Karpas-422 (cell line): ENCODE data around the gene CYB5R4. TPM values are rescaled to one million over a fixed set of nuclear protein-coding genes. Genes with fewer than 3 reads are reported as not detected.
"Not testable (repeated sequence)": the region's sequence is repeated elsewhere in the genome, so short reads cannot be mapped to it uniquely, and the experiment has no call there.

Experiments used
- DNase-seq: peaks from one replicate; pipeline ENCODE4 v3.0.0-alpha.2; 2015
- H2AFZ ChIP-seq: fragments of 200-600 bp; sonication (generic); 2 replicates; pipeline ENCODE4 v1.6.1; 2014; ENCODE audit warnings: antibody characterized with exemption, low read length, mixed read lengths
- H3K27ac ChIP-seq: fragments of 200-600 bp; sonication (generic); 2 replicates; pipeline ENCODE4 v1.5.1; 2014; ENCODE audit warnings: mild to moderate bottlenecking, low read length, moderate library complexity
- H3K27me3 ChIP-seq: fragments of 200-600 bp; sonication (generic); 2 replicates; pipeline ENCODE4 v1.6.1; 2014; ENCODE audit warnings: low read length, mixed read lengths
- H3K36me3 ChIP-seq: fragments of 200-600 bp; sonication (generic); 2 replicates; pipeline ENCODE4 v1.6.1; 2014; ENCODE audit warnings: low read length, mixed read lengths; ENCODE audit not compliant: insufficient read depth
- H3K4me1 ChIP-seq: fragments of 200-600 bp; sonication (generic); 2 replicates; pipeline ENCODE4 v1.6.1; 2014; ENCODE audit warnings: mild to moderate bottlenecking, low read length, mixed read lengths
- H3K4me2 ChIP-seq: fragments of 200-600 bp; sonication (generic); 2 replicates; pipeline ENCODE4 v1.6.1; 2014; ENCODE audit warnings: low read length, low read depth, mild to moderate bottlenecking; ENCODE audit not compliant: poor library complexity, severe bottlenecking
- H3K4me3 ChIP-seq: fragments of 200-600 bp; sonication (generic); 2 replicates; pipeline ENCODE4 v1.5.1; 2014; ENCODE audit warnings: mild to moderate bottlenecking, antibody characterized with exemption, low read length, mixed read lengths
- H3K79me2 ChIP-seq: fragments of 200-600 bp; sonication (generic); 2 replicates; pipeline ENCODE4 v1.6.1; 2014; ENCODE audit warnings: mild to moderate bottlenecking, low read length, mixed read lengths
- H3K9ac ChIP-seq: fragments of 200-600 bp; sonication (generic); 2 replicates; pipeline ENCODE4 v1.6.0; 2014; ENCODE audit warnings: low read length
- H3K9me2 ChIP-seq: fragments of 200-600 bp; sonication (generic), shearing (Covaris generic); replicated peaks from 2 replicates; pipeline ENCODE4 v1.6.0; 2014; ENCODE audit warnings: mild to moderate bottlenecking, low read length, moderate library complexity; ENCODE audit not compliant: insufficient read depth
- H3K9me3 ChIP-seq: fragments of 300-700, 200-600 bp; sonication (generic); 2 replicates; pipeline ENCODE4 v1.6.1; 2014; ENCODE audit warnings: low read length, mixed read lengths
- H4K20me1 ChIP-seq: fragments of 200-600 bp; sonication (generic); 2 replicates; pipeline ENCODE4 v1.6.1; 2014; ENCODE audit warnings: mild to moderate bottlenecking, antibody characterized with exemption, low read length, low read depth; ENCODE audit not compliant: insufficient read depth
- total RNA-seq: library from RNA; depleted of rRNA; stranded (reverse); fragments of >200 nt; shearing (Covaris generic); gene quantifications from 2 replicates; pipeline ENCODE4 v1.2.3, GENCODE V29; 2014; ENCODE audit warnings: low replicate concordance

Gene CYB5R4
- total RNA-seq, 1 experiment from 2014 or later: 37.0 TPM

GRCh38 chr6:83928286-83928685 is 68.8 kb downstream of the CYB5R4 start:
- H3K9me3 ChIP-seq: no peaks in the 10 kb centered on the region
- H3K79me2 ChIP-seq: peaks cover 12% of the 10 kb centered on the region
- DNase-seq: no peak
- no peaks in the 10 kb centered on the region for H3K4me1 ChIP-seq
- peaks cover 24% of the 10 kb centered on the region for H3K36me3 ChIP-seq
- H3K27me3 ChIP-seq: no peaks in the 10 kb centered on the region
- H3K9me2 ChIP-seq: no peaks in the 10 kb centered on the region
- no peak overlapping the region for H3K9ac ChIP-seq
- no peak overlapping the region for H3K27ac ChIP-seq
- no peak overlapping the region for H2AFZ ChIP-seq
- H4K20me1 ChIP-seq: no peaks in the 10 kb centered on the region
- no peak overlapping the region for H3K4me3 ChIP-seq
- H3K4me2 ChIP-seq: no peak overlapping the region

GRCh38 chr6:83946201-83946833 is 86.8 kb downstream of the CYB5R4 start:
- DNase-seq, H3K27me3 ChIP-seq, H3K9me3 ChIP-seq, H3K79me2 ChIP-seq, H3K4me2 ChIP-seq, H3K4me3 ChIP-seq, H3K9ac ChIP-seq, H3K27ac ChIP-seq, H3K9me2 ChIP-seq, H3K4me1 ChIP-seq, H4K20me1 ChIP-seq, H2AFZ ChIP-seq: not testable (repeated sequence)
- peaks cover 20% of the 10 kb centered on the region for H3K36me3 ChIP-seq

DNA sequence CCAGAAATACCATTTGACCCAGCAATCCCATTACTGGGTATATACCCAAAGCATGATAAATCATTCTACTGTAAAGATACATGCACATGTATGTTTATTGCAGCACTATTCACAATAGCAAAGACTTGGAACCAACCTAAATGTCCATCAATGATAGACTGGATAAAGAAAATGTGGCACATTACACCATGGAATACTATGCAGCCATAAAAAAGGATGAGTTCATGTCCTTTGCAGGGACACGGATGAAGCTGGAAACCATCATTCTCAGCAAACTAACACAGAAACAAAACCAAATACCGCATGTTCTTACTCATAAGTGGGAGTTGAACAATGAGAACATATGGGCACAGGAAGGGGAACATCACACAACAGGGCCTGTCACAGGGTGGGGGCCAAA is 88.5 kb downstream of the CYB5R4 start:
- H3K27me3 ChIP-seq, H2AFZ ChIP-seq, H4K20me1 ChIP-seq, H3K79me2 ChIP-seq, H3K9me3 ChIP-seq, H3K36me3 ChIP-seq, H3K9ac ChIP-seq, DNase-seq, H3K27ac ChIP-seq, H3K4me1 ChIP-seq, H3K4me2 ChIP-seq, H3K9me2 ChIP-seq, H3K4me3 ChIP-seq: not testable (repeated sequence)

- Histone ChIP-seq H2AFZ (no peak overlapping the region), H3K27ac (no peak overlapping the region), H3K9me3 (no peaks in the 10 kb centered on the region), H4K20me1 (no peaks in the 10 kb centered on the region), H3K36me3 (peaks cover 7% of the 10 kb centered on the region; the same call in 1 of the 2 replicates), H3K9ac (no peak overlapping the region), H3K27me3 (no peaks in the 10 kb centered on the region), H3K4me3 (no peak overlapping the region), H3K4me1 (no peaks in the 10 kb centered on the region), H3K9me2 (no peaks in the 10 kb centered on the region), H3K4me2 (no peak overlapping the region), H3K79me2 (no peaks in the 10 kb centered on the region)
- DNase-seq: no peak
Observed at GRCh38 chr6:83948851-83949250, 89.4 kb downstream of the CYB5R4 start.

DNA sequence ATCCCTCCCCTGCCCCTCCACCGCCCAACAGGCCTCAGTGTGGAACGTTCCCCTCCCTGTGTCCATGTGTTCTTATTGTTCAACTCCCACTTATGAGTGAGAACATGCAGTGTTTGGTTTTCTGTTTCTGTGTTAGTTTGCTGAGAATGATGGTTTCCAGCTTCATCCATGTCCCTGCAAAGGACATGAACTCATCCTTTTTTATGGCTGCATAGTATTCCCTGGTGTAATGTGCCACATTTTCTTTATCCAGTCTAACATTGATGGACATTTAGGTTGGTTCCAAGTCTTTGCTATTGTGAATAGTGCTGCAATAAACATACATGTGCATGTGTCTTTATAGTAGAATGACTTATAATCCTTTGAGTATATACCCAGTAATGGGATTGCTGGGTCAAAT is 91.9 kb downstream of the CYB5R4 start:
- DNase-seq, H3K27me3 ChIP-seq, H3K79me2 ChIP-seq, H3K4me2 ChIP-seq, H4K20me1 ChIP-seq, H3K4me1 ChIP-seq, H3K27ac ChIP-seq, H3K4me3 ChIP-seq, H3K9ac ChIP-seq, H3K9me3 ChIP-seq, H3K9me2 ChIP-seq, H2AFZ ChIP-seq: not testable (repeated sequence)
- peaks cover 14% of the 10 kb centered on the region; the same call in 1 of the 2 replicates for H3K36me3 ChIP-seq

- Histone ChIP-seq H3K9me2 (no peaks in the 10 kb centered on the region), H3K9ac (no peak overlapping the region), H3K27ac (no peak overlapping the region), H3K27me3 (no peaks in the 10 kb centered on the region), H2AFZ (no peak overlapping the region), H3K9me3 (no peaks in the 10 kb centered on the region), H3K36me3 (peaks cover 15% of the 10 kb centered on the region; the same call in 1 of the 2 replicates), H3K79me2 (no peaks in the 10 kb centered on the region), H3K4me3 (no peak overlapping the region), H4K20me1 (no peaks in the 10 kb centered on the region), H3K4me1 (no peaks in the 10 kb centered on the region), H3K4me2 (no peak overlapping the region)
- DNase-seq: no peak
Observed at GRCh38 chr6:83952830-83953229, 93.3 kb downstream of the CYB5R4 start.

GRCh38 chr6:83954371-83954770 is 94.9 kb downstream of the CYB5R4 start:
- Histone ChIP-seq H3K27me3 (no peaks in the 10 kb centered on the region), H3K9me3 (no peaks in the 10 kb centered on the region), H3K27ac (no peak overlapping the region), H3K9me2 (no peaks in the 10 kb centered on the region), H3K36me3 (peaks cover 18% of the 10 kb centered on the region), H3K9ac (no peak overlapping the region), H3K4me2 (no peak overlapping the region), H3K4me3 (no peak overlapping the region), H3K4me1 (no peaks in the 10 kb centered on the region), H4K20me1 (no peaks in the 10 kb centered on the region), H3K79me2 (no peaks in the 10 kb centered on the region), H2AFZ (no peak overlapping the region)
- no peak for DNase-seq

DNA sequence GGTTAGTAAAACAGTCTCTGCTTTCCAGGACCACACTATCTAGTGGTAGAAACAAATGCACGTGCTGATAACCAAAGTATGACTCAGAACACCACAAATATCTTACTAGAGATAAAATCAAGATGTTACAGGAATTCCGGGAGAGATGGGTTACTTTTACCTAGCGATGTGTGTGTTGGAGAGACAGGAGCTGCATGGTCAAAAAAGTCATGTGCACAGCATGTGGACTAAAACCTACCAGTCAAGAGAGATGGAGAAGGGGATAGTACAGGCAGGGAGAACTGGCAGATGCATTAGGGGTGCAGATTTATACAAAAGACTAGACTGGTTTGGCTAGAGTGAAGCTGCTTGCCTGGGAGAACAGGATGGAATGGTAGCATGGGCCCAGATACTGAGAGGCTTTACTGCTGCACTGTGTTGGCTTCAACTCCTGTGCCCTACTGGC is 98.8 kb downstream of the CYB5R4 start:
- no peaks in the 10 kb centered on the region for H3K79me2 ChIP-seq
- no peak overlapping the region for H3K4me3 ChIP-seq
- no peak overlapping the region for H3K4me2 ChIP-seq
- no peaks in the 10 kb centered on the region for H3K9me2 ChIP-seq
- H3K27ac ChIP-seq: no peak overlapping the region
- H3K9ac ChIP-seq: no peak overlapping the region
- DNase-seq: no peak
- H3K9me3 ChIP-seq: no peaks in the 10 kb centered on the region
- no peak overlapping the region for H2AFZ ChIP-seq
- no peaks in the 10 kb centered on the region for H3K4me1 ChIP-seq
- peaks cover 33% of the 10 kb centered on the region for H3K36me3 ChIP-seq
- no peaks in the 10 kb centered on the region for H4K20me1 ChIP-seq
- H3K27me3 ChIP-seq: no peaks in the 10 kb centered on the region
